CD4-positive, alpha-beta T cell treated with Interleukin-6 at 100 ng/mL for 8 hours (primary cell): Measurements from ENCODE around the gene TACC3.

Source experiments
- DNase-seq: peaks from one replicate; pipeline ENCODE4 v3.0.0-alpha.2; 2020; ENCODE audit warnings: mixed read lengths, low spot score

TACC3 gene

DNA sequence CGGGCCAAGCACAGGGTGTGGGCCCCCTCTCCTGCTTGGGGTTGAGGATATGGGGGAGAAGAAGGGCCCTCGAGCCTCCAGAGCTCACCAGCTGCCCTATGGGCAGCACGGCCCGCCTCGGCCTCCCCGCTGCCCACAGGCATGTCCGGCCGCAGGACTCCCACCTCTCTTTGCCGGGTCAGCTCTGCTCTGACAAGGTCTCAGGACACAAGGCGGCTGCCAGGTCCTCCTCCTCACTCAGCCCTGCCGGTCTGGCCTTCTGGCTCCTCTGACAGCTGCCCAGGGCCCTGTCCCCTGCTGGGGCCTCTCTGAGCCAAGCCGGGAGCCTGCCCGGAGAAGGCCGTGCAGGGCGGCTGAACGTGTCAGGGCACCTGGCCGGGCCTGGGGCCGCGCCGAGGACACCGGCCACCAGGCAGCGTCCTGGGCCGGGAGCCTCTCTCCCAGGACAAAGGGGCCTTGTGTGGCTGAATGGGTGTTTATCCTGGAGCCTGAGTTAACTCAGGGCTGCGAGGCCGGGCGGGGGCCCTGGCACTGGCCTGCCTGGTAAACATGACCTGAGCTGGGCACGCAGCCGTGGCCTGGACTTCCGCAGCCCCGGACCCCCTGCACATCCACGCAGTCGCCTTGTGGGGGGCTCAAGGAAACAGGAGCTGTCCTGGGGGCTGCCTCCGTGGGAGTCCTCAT is 25.7 kb downstream of the TACC3 start:
- DNase-seq: no peak

GRCh38 chr4:1747603-1747967 is 26.3 kb downstream of the TACC3 start:
- no peak for DNase-seq

DNA sequence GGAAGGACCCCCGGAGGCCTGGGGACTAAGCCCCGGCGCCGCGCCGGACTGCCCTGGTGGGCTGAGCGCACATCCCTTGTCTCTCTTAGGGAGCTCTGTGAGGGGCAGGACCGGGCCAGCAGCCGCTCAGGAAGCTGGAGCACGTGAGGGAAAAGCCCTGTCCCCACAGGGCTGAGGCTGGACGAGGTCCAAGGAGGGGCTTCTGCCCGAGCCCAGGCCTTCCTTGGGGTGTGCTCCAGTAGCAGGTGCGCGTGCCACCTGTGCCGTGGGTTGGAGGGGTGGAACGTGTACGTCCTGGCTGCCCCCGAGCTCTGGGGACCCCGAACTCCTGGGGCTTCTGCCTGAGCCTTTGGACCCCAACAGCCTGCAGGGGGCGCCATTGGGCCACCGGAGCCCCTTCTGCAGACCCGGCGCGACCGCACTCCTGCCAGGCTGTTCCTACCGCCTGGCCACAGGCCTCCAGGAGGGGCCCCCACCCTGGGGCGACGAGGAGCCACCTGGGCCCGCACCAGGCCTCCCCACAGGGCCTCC is 27.2 kb downstream of the TACC3 start:
- peak; percentile 70 for DNase-seq

- DNase-seq: no peak
Observed at GRCh38 chr4:1749370-1749769, 28.0 kb downstream of the TACC3 start.

GRCh38 chr4:1749826-1750225 is 28.5 kb downstream of the TACC3 start:
- DNase-seq: no peak

GRCh38 chr4:1750381-1751154 is 29.2 kb downstream of the TACC3 start:
- DNase-seq: no peak

DNA sequence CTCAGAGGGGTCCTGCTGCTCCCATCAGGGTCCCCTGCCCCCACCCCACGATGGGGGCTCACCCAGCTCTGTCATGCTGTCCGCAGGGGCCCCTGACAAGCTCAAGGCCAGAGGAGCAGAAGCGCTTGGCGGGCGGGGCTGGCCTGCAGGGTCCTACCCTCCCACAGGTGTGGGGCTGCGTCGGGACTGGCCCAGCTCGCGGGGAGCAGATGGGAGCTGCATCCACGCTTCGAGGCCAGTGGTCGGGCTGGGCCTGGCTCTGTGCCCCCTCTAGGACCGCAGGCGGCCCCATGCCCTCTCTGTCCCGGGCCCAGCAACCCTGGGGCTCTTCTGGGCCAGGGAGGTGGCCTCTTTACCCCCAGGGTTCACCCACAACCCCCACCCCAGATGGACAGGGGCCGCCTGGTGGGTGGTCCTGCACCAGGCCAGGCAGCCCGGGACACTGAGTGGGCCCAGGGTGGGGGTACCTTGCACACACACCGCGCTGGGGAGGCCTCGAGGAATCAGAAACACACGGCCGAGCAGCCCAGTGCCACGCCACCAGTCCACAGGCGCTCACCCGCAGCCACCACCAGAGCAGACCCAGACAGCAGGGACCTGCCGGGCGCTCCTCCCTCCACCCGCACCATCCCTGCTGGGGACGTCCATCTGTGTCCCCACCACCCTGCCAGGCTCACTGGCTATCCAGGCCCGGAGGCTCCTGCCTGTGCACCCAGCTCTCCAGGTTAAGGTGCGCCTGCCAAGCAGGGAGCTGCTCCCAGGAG is 30.0 kb downstream of the TACC3 start:
- no peak for DNase-seq

DNA sequence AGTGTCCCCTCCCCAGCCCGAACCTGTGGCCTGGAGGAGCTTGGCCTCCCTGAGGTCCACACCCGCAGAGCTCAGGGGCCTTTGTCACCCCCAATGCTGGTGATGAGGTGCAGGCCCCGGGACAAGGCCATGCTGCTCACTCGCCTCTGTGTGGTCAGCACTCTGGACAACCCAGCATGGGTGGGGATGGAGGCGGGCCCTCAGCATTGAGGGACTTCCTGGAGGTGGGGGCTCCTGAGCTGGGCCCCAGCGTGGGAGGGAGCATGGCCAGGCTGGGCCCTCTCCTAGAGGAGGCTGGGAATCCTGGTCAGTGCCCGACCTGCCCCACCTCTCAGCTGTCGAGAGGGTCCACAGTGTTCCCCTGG is 30.6 kb downstream of the TACC3 start:
- DNase-seq: no peak

GRCh38 chr4:1752284-1753041 is 31.1 kb downstream of the TACC3 start:
- no peak for DNase-seq

DNA sequence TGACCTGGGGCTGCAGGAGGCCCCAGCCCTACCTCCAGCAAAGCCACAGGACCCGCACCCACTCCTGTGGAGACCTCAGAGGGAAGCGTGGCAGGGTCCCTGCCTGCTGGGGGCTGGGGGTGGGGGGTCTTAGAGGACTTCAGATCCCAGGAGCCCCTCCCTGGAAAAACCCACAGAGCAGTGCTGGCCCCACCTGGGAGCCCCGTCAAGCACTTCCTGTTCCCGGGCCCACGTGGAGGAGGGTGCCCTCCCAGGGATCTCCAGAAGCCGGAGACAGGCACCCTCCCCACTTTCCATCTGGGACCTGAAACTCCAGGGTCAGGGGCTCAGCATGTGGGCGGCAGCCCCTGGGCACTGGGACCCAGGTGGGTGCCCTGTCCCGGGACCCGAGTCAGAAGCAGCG is 32.0 kb downstream of the TACC3 start:
- DNase-seq: no peak

DNA sequence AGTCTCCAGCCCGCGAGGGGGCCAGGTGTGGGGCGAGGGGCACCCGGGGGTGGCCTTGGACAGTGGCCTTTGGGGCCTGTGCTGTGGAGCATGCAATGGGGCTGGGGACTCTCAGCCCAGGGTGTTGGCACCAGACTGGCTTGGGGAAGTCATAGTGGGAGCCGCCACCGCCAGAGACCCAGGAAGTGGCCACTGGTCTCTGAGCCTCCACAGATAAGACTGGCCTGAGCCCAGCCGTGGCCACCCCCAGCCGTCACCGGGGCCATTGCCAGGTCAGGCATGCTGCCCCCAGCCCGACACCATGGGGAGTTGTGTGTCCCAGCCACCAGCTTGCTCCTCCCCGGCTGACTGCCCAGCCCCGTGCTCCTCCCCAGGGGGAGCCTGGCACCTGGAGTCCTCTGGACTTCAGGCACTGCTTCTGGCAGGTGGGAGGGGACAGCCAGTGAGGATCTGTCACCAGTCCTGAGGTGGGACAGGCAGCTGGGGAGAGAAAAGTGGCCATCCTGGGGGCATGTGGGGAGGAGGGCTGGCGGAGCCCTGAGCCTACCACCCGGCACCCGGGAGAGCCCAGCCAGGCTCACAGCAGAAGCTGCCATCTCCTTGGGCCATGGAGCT is 32.5 kb downstream of the TACC3 start:
- DNase-seq: no peak

DNA sequence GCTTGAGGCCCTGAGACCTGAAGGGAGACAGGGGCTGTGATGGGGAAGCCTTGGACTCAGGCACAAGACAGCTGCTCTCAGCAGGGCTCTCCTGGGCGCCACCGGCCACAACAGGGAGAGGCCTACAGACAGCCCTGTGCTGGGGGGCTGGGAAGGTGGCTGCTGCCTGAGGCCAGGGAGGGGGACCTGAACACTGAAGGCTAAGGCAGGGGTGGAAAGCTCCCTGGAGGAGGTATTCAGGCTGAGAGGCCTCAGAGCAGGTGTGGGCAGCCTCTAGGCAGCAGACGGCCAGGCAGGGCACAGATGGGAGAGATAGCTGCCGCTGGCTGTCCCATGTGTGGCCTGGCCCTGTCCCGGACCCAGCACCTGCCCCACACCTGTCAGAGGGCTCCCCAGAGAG is 33.0 kb downstream of the TACC3 start:
- DNase-seq: no peak

GRCh38 chr4:1755297-1755696 is 34.0 kb downstream of the TACC3 start:
- DNase-seq: no peak

DNA sequence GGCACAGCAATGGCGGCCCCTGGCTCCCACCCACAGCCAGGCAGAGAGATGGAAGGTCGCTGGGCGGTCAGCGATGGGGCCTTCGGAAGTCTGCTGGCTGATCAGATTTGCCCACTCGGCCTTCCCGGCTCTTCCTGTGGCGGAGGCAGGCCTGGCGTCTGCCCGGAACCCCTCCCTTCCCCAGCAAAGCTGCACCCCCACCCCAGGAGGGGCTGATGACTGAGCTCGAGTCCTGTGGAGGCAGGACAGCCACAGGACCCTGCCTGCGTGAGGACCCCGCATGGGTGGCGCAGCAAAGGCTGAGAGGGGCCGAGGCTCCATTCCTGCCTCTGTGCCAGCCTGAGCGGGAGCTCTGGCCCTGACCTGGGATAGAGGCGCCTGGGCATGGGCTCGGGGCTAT is 34.8 kb downstream of the TACC3 start:
- no peak for DNase-seq

DNA sequence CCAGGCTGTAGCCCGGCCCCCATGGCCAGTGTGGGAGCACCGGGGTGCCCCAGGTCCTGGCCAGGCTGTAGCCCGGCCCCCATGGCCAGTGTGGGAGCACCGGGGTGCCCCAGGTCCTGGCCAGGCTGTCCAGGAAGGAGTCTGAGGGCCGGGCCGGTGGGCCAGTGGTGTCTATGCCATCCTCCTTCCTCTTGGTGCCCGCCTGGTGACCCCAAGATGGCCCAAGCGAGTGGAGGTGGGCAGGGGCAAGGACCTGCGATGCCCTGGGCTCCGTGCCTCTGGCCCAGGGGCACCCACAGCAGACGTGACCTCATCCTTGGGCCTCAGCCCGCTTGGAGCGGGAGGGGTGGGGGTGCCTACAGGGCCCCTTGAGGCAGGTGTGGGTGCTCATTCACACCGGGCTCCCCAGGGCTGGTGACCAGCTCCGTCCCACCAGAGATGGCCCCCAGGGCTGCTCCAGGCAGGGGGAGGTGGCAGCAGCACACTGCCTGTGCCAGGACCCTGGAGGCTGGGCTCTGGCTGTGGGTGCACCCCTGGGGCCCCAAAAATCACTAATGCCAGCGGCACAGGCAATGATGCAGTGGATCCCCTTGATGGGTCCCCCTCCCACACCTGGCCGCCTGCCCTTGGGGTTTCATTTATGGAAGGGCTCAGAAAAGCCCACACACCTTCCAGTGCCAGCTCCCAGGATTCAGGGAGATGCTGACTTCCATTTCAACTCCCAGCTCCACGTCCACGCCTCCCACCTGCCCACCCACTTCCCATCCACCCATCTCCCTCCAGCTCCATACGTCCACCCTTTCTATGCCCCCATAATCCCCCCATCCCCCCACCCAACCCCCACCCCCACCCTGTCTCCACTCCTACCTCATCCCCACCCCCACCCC is 35.8 kb downstream of the TACC3 start:
- no peak for DNase-seq

GRCh38 chr4:1757836-1758235 is 36.5 kb downstream of the TACC3 start:
- no peak for DNase-seq

DNA sequence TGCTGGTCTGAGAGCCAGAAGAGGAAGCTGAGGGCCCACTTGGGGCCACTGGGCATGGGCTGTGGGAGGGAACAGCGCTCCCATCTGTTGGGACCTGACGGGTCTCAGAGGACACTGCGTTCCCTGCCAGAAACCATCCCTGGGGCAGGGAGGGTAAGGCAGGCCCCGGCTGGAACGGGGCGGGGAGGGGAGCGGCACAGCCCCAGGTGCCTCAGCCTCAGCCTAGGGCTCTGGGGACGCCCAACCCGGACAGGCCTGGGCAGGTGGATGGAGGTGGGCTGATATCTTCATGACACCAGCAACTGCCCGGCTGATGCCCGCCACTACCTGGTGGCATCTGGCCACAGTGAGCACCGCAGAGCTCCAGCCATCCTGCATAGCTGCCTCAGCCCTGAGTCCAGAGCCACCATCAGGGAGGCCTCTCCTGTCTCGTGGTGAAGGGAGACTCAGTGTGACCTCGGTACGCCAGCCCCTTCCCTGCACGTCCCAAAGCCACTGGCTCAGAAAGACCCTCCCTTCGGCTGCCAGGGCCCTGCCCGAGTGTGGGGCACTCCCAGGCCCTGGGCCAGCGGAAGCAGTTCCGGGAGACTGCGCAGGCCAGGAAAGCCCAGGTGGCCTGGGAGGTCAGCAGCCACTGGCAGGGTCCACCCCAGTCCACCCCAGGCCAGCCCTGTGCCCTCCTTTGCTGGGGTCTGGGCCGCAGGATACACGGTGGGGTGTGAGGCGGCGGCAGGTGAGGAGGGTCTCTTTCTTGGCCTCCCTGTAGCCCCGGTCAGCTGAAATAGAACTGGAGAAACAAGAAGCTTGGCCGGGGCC is 37.2 kb downstream of the TACC3 start:
- no peak for DNase-seq

- no peak for DNase-seq
Observed at GRCh38 chr4:1759170-1759817, 38.0 kb downstream of the TACC3 start.

GRCh38 chr4:1759818-1760223 is 38.5 kb downstream of the TACC3 start:
- DNase-seq: no peak
